Activated CD8-positive, alpha-beta memory T cell treated with anti-CD3 and anti-CD28 coated beads, Interleukin-2, amount 50 U/mL, for 48 hours (primary cell): ENCODE results near the gene EFNA2.

Experiments
- DNase-seq: peaks from one replicate; pipeline ENCODE4 v3.0.0-alpha.2; 2020

The EFNA2 gene

GRCh38 chr19:1249298-1249989, 36.2 kb upstream of the EFNA2 start:
- peak; percentile 96 for DNase-seq

GRCh38 chr19:1249990-1250436, 35.7 kb upstream of the EFNA2 start:
- no peak for DNase-seq

DNA sequence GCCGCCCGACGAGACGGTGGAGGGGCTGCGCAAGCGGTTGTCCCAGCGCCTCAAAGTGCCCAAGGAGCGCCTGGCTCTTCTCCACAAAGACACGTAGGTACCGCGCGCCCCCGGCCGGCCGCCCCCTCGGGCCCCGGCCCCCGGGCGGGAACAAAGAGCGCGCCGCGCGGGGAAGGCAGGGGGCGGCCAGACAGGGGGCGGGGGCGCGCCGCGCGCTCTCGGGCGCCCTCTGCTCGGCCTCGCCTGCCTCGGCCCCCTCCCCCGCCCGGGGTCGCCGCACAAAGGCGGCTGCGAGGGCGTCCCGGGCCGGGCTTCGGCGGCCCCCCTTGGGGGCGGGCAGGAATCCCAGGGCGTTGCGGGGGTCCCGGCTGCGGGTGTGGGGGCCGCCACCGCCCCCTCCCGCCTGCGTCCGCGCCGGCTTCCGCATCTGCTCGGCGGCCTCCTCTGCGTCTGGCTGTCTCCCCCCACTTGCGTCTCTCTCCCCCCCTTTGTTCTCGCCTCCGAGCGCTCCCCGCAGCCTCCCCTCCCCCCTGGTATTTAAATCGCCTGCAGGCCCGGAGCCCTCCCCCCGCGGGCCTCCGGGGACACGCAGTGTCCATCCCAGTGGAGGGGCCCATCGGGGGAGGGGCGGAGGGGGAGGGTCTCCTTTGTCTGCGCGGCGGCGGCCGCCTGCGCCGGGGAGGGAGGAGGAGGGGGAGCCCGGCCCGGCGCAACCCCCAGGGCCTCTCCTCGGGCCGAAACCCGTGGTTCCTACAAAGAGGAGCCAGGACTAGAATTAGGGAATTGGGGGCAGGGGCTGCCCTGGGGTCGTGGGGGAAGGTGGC, 35.0 kb upstream of the EFNA2 start:
- DNase-seq: no peak

- peak; percentile 83 for DNase-seq
These were observed 34.1 kb upstream of the EFNA2 start for GRCh38 chr19:1251330-1252220.

DNA sequence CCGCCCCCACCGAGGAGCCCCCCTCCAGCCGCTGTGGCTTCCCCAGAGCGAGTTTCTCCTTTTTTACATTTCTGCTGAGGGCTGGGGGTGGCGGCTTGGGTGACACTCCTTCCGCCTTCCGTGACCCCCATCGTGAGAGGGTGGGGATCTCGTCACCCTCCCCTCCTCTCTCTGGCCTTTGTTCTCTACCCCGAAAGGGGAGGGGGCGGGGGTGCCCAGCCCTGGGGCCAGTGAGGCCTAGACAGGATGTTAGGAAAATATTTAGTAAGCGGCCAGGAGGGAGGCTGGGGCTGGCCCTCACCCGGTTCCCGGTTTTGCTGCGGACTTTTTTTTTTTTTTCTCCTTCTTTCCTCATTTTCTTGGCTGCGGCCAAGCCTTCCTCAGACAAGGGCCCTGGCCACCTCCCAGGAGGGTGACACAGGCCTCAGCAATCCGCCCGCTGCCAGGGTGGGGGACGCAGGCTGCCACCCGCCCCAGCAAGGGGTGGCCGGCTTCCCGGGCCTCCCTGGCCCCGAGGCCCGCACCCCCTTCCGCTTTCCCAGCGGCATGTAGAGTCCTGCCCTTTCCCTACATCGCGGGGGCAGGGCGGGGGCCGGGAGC, 33.4 kb upstream of the EFNA2 start:
- DNase-seq: peak; percentile 80

- peak; percentile 85 for DNase-seq
These were observed 32.7 kb upstream of the EFNA2 start for GRCh38 chr19:1252821-1253513.

- DNase-seq: no peak
These were observed 32.1 kb upstream of the EFNA2 start for GRCh38 chr19:1253514-1254080.

DNA sequence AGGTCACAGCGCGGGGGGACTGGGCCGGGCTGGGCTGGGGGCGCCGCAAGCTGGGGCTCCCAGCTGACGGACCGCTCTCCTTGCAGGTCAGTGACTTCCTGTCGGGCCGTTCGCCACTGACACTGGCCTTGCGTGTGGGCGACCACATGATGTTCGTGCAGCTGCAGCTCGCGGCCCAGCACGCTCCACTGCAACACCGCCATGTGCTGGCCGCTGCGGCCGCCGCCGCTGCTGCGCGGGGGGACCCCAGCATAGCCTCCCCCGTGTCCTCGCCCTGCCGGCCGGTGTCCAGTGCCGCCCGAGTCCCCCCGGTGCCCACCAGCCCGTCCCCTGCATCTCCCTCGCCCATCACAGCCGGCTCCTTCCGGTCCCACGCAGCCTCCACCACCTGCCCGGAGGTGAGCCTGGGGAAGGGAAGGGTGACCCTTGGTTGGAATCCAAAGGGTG, 31.6 kb upstream of the EFNA2 start:
- no peak for DNase-seq

- no peak for DNase-seq
These were observed 31.0 kb upstream of the EFNA2 start for GRCh38 chr19:1254530-1255185.

DNA sequence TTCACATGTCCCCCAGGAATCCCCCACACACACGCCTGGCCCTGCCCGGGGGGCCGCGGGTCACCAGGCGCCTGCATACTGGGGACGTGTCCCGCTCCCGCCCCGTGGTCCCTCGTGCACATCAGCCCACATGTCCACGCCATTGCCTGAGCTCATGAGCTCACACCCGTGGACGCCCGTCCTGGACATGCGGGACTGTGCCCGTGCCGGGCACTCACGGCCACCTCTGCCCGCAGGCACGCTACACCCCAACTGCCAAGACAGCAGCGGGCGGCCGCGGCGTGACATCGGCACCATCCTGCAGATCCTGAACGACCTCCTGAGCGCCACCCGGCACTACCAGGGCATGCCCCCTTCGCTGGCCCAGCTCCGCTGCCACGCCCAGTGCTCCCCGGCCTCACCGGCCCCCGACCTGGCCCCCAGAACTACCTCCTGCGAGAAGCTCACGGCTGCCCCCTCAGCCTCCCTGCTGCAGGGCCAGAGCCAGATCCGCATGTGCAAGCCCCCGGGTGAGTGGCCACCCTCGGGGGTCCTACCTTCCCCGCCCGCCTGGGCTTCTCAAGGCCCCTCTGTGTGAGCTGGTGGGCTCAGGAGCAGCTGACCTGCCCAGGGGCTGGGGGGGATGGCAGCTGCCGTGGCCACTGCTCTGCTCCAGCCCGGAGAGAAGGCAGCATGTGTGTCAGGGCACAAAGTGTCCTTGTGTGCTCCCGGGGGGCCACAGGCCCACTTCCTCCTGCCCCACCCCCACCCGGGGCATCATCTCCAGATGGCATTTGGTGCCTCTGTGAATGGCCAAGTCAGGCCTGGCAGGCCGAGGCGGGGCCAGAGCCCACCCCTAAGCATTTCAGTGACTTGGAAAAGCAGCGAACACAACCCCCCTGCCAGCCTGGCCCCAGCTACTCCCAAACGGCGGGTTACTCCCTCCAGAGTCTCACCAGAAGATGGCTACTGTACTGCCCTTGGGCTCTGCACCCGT, 30.2 kb upstream of the EFNA2 start:
- DNase-seq: no peak

GRCh38 chr19:1256646-1257474, 28.8 kb upstream of the EFNA2 start:
- no peak for DNase-seq

- DNase-seq: no peak
These were observed 28.1 kb upstream of the EFNA2 start for GRCh38 chr19:1257475-1258162.

DNA sequence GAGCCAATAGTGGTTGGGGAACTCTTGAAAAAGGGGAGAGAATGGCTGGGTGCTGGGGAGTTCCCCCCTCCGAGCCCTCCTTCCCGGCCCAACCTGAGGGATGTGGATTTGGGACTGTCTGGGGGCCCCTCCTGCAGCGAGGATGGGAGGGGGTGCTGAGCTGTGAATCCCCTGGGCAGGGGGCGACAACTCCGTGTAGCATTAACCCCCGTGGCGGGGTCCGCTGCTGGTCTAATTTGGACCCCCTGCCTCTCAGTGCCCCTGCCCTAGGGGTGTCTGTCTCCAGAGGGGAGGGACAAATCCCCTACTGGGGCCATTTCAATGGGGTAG, 27.5 kb upstream of the EFNA2 start:
- DNase-seq: no peak

- no peak for DNase-seq
These were observed 26.9 kb upstream of the EFNA2 start for GRCh38 chr19:1258707-1259205.

- DNase-seq: peak; percentile 84
These were observed 26.3 kb upstream of the EFNA2 start for GRCh38 chr19:1259206-1259875.

DNA sequence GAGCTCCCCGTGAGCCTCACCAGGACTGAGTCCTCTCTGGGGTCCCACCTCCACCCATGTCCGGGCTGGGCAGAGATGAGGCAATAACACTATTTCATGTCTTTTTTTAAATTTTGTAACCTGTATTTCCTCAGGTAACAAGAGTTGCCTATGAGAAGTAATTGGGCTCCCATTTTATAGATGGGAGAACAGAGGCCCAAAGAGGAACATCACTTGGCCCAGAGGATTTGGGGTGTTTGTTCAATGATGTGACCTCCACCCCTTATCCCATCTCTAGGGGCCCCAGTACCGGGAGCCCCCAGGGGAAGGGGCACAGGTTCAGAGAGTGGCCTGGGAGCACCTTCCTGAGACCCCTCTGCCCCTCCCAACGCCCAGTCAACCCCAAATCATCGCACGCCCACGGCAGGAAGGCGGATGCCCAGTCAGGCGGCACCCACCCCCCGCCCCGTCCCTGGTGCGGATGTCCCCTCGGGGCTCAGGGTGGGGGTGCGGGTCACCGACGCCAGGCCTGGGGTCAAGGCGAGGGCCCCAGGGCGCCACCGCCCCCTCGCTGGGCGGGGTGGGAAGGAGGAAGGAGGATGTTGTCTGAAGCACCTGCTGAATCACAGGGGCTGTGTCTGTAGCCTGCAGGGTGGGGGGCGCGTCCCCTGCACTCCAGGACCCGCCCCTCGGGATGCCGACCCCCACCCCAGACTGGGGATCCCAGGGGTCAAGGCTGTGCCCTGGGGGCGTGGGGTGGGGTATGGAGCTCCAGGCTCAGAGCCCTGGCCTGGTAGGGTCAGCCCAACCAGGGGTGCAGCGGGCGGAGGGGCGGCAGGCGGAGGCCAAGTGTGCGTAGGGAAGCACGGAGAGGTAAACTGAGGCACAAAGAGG, 25.6 kb upstream of the EFNA2 start:
- DNase-seq: peak; percentile 80
